Mucosa of gallbladder (tissue), 1 donor: Measurements from ENCODE around the gene MCF2L. TPM values are rescaled to one million over a fixed set of nuclear protein-coding genes. Genes with fewer than 3 reads are reported as not detected.
"Not testable (repeated sequence)": the region's sequence is repeated elsewhere in the genome, so short reads cannot be mapped to it uniquely, and the experiment has no call there.

Source experiments
- DNase-seq: peaks from one replicate; pipeline ENCODE4 v3.0.0-alpha.2; 2020; ENCODE audit warnings: low spot score
- total RNA-seq: library from RNA; stranded (reverse); gene quantifications from one replicate; pipeline ENCODE4 v1.2.1, GENCODE V29; 2021
- donor health status: DM: no; HTN: no; CAD: no.

Gene MCF2L, protein sequence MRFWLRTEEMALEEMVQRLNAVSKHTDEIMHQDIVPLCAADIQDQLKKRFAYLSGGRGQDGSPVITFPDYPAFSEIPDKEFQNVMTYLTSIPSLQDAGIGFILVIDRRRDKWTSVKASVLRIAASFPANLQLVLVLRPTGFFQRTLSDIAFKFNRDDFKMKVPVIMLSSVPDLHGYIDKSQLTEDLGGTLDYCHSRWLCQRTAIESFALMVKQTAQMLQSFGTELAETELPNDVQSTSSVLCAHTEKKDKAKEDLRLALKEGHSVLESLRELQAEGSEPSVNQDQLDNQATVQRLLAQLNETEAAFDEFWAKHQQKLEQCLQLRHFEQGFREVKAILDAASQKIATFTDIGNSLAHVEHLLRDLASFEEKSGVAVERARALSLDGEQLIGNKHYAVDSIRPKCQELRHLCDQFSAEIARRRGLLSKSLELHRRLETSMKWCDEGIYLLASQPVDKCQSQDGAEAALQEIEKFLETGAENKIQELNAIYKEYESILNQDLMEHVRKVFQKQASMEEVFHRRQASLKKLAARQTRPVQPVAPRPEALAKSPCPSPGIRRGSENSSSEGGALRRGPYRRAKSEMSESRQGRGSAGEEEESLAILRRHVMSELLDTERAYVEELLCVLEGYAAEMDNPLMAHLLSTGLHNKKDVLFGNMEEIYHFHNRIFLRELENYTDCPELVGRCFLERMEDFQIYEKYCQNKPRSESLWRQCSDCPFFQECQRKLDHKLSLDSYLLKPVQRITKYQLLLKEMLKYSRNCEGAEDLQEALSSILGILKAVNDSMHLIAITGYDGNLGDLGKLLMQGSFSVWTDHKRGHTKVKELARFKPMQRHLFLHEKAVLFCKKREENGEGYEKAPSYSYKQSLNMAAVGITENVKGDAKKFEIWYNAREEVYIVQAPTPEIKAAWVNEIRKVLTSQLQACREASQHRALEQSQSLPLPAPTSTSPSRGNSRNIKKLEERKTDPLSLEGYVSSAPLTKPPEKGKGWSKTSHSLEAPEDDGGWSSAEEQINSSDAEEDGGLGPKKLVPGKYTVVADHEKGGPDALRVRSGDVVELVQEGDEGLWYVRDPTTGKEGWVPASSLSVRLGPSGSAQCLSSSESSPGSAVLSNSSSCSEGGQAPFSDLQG
- total RNA-seq, result 91.8 TPM

DNA sequence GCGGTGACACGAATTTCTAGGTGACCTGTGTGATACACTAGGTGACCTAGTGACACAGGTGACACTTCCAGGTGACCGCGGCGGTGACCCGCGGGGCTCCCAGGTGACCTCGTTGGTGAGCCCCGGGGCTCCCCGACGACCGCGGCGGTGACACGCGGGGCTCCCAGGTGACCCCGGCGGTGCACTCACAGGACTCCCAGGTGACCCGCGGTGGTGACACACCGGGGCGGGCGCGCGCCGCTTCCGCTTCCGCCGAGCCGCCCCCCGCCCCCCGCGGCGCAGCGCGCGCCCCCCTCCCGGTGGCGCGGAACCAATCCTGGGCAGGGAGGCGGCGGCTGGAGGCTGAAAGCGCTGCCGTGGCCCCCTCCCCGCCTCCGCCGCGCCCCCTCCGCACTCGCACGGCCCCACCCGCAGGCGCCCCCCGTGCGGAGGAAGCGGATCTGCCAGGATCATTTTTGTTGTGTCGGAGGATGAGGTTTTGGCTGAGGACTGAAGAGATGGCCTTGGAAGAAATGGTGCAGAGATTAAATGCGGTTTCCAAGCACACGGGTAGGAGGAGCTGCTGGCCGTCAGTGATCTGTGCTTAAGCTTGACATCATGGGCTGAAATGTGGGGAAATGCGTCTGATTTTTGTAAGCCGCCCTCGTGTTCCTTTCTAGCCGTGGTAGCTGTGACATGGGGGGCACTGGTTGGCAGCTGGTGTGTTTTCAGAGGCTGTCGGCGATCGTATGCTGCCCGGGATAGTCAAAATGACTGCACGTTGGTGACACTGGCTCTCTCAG is at the start of gene MCF2L:
Gene MCF2L, plus strand, starts transcription at position 305 of the 782 bp plus-strand sequence. Its CDS starts 166 bp downstream, at position 471.
- DNase-seq, result peak; percentile 36

DNA sequence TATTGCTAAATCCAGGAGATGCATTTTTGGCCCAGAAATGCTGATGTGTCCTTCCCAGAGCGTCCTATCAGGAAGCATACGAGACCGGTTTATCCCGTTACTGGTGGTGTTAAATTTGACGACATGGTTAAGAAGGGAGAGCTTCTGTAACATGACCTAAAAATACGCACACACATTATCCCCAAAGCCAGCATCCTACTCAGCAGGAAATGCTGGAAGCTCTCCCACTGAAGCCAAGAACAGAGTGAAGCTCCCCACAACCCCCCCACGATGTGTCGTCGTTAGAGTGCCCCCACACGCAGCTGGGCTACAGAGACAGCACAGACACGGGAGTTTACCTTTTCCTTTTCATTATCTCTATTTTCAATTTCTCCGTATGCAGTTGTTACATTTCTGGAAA is 45.1 kb upstream of the MCF2L start:
- DNase-seq, result no peak

DNA sequence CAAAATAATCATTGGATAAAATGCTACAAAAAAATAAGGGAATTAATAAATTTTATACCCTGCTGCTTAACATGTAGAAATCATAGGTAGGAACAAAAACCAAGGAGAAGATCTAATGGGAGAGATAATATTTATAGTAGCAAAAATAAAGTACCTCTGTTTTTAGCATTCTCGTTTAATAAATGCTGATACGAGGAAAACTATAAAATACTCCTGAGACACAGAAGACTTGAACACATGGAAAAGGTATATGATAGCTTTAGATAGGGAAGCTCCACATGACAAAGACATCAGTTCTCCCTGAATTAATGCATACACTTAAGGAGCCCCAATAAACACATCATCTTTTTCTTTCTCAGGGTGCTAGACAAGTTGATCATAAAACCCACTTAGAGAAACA is 44.6 kb upstream of the MCF2L start:
- no peak for DNase-seq

DNA sequence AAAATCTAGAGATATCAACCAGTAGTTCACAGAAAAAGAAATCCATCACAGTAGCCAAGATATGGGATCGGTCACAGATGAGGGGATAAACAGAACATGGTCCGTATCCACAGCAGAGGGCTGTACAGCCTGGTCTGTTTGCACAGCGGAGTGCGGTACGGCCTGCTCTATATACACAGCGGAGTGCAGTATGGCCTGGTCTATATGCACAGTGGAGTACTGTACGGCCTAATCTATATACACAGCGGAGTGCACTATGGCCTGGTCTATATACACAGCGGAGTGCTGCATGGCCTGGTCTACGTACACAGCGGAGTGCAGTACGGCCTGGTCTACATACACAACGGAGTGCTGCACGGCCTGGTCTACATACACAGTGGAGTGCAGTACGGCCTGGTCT is 43.0 kb upstream of the MCF2L start:
- no peak for DNase-seq

DNA sequence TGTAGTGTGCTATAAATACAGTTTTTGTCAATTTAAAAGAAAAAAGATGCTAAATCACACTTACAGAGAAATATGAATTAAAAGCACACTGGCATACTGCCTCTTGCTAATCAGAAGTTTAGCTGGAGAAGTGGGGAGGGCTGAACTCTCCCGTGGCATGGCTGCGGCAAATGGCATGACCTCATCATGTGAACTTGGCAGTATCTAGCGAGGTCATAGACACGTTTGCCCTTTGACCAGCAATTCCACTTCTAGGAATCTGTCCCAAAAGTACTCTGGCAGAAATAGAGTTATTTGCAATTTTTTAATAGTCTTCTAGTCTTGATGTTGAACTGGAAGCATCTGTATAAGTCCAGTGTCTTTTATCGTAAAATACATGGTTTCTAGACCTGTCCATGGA is 42.0 kb upstream of the MCF2L start:
- DNase-seq, result no peak

DNA sequence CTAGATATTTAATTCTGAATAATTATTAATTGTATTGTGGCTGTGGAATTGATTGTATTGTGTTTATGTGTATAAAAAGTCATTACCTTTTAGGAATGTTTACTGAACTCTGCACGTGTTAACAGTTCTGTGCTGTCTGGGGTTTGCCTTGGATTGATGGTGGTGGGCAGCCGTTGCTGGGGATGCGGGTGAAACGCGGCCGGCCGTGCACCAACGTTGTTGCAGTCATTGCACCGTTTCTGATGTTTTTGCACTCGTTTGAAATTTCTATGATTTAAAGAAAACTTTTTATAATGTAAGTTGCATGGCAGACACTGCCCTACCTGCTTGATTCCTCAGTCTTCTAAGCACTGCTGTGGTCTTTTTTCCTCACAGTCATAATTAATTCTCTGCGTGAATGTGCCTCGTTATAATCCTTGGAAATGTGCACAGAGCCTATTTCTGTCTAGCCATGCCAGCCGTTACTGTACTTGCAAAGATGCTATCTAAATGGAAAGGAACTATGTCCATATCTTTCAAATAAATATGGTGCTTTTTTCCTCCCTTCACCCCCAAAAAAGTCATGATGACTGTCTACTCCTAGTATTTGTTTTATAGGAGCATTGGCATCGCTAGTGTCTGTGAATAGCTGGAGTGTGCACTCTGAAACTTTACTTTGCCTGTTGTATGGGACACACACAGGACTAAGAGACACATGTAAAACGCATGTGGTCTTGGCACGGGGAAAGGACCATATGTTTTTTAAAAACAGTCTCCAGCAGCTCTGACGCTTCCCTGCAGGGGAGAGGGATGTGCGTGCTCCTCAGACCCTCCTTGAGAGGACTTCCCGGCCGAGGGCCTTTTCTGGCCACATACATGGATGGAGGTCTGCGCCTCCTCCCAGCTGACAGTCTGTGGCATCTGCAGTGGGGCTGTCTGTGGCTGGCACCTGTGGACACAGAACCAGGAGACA is 40.7 kb upstream of the MCF2L start:
- no peak for DNase-seq

DNA sequence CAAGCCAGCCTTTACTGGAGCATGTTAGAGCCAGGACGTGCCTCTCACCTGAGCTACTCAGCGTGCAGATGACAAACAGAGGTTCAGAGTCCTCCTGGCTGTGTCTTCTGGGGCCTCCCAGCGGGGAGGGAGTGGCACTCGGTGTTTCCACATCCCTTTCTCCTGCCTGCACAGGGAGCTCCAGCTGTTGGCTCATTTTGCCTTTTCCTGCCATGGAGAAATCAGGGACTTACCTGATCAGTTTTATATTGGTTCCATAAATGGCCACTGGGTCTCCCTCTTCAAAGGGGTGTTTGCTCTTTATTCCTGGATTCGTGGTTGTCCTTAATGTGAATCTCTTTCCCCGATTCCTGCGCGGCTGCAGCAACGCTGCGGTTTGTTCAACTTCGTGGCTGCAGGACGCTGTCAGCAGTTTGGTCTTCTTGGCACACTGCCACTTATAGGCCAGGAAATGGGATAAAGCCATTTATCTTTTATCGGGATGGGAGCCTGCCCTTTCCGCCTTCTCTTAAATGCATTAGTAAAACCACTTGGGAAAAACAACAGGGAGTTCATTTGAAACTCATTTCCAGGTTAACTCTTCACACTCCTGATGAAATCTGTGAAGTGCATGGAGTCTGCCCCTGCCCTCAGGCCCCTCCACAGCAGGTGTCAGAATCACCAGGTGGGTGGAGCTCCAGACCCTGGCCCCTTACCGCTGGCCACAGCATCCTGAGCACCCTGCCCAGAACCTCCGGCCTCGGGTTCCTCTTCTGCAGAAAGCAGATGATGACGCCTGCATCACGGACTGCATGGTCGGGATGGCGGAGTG is 39.8 kb upstream of the MCF2L start:
- DNase-seq, result peak; percentile 87

DNA sequence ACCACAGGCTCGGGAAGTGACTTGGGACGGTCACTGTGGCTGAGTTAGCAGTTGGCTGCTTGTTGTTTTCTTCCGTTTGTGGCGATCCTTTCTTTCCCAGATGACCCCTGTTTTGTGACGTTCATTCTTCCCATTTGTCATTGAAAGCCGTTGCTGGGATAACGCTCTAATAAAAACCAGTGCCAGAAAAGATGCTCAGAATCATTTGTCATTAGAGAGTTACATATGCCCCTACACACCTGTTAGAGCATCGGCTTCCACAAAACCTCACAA is 39.3 kb upstream of the MCF2L start:
- no peak for DNase-seq

DNA sequence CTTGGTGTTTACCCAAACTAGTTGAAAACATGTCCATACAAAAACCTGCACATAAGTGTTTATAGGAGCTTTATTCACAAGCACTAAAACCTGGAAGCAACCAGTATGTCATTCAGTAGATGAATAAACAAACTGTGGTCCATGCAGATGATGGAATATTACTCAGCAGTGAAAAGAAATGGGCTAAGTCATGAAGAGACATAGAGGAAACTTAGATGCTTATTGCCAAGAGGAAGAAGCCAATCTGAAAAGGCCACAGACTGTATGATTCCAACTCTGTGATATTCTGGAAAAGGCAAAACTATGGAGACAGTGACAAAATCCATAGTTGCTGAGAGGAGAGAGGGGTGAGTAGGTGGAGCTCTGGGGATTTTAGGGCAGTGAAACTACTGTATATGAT is 38.8 kb upstream of the MCF2L start:
- no peak for DNase-seq

DNA sequence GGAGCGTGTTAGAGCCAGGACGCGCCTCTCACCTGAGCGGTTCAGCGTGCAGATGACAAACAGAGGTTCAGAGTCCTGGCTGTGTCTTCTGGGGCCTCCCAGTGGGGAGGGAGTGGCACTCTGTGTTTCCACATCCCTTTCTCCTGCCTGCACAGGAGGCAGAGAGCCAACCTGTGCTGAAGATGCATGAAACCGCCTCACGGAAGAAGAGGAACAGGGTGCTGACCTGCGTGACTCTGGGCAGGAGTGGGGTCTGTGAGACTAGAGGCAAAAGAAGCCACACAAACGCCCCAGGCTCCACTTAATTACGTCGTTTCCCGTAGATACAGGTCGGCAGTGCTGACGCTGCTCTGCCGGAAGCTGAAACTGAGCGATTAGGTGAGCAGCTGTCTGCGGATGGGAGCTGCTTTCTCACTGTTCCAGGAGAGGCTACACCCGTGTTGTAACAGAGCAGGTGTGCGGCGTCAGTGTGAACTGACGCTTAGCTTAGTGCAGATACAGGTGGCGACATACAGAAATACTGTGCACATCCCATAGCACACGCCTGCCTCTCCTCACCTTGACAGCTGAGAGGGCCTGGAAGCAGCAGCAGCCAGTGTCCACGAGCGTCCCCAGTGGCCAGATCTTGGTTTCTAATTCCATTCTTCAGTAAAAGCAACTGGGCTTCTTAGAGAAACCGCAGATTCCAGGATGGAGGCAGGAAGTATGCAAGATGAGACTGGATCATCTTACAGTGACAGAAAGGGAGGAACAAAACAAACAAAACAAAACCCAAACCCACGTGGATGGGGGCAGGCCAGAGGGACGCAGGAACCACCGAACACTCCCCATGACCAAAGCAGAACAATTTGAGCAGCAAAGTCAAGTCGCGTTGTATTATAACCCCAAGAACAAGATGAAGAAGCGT is 37.7 kb upstream of the MCF2L start:
- peak; percentile 78 for DNase-seq

DNA sequence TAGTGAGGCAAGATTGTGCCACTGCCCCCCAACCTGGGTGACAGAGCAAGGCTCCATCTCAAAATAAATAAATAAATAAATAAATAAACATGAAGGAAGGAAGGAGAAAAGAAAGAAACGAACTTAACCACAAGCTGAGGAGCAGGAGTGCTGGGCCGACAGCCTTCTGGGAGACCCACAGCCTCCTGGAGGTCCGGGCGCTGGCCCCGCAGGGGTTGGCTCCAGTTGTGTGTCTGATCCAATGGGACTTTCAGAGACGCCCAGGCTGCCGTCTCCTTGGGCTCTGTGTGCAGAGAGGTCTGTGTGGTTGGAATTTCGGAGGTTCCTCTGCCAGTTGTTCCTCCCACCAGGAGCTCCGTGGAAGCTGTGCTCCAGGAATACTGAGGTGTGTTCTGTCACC is 36.0 kb upstream of the MCF2L start:
- no peak for DNase-seq

DNA sequence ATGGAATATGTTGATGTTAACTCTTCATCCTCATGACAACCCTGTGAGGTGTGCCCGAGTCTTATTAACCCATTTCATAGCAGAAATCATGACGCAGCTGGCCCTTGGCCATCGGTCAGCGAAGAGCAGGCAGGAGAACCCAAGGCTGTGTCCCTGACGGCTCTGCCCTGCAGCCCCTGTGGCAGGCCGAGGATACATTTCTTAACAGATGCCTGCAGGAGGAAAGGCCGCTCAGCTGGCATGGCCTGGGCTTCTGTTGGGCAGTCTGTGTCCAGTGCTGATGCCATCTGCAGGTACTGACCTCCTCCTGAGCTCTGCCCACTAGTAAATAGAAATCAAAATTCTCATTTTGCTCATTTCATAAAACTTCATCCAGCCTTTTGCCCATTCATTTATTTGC is 35.4 kb upstream of the MCF2L start:
- no peak for DNase-seq

DNA sequence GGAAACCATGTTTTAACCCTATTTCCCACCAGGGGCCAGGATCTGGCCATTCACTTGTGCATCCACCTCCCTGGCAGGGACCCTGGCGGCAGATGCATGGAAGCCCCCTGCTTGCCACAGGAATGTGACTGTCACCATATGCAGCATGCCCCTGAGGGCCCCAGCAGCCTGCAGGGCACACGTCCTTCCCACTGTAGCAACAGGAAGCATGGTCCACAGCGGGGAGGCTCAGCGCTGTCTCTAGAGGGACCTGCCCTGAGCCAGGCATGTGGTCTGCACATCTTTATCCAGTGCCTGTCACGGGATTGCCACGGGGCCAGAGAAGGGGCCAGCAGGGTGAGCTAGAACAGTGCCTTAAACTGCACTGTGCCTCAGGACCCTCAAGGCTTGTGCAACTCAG is 34.9 kb upstream of the MCF2L start:
- no peak for DNase-seq

DNA sequence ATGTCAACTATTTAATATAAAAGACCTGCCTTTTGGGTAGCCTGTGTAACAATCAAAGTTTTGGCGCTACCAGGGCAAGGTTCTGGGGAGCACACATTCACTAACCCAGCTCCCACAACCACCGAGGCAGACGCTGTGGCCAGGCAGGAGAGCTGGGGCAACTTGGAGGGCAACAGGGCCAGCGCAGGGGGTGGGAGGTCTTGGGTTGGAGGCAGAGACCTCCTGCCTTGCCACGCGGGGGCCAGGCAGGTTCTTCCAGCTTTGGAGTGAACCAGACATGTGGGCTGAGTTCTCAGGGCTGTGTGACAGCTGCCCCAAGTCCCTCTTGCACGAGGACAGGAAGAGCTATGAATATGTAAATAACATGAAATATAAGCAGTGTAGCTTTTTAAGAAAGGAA is 30.3 kb upstream of the MCF2L start:
- DNase-seq, result no peak

DNA sequence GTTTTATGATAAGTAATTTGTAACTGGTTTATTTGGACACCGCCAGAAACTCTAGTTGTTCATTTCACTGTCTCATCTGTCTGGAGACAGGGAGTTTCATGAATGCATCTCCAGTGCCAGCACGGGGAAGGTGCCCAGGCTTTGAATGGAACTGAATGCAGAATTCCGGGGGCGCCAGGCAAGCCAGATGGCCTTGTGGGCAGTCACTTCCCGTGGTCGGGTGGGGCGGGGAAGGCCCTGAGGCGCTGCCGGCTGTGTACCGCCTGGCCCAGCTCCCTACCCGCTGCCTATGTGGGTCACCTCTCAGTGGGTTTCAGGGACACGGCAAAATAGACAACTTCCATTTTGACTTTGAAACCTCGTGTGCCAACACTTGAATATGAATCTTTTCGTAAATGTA is 28.8 kb upstream of the MCF2L start:
- no peak for DNase-seq

DNA sequence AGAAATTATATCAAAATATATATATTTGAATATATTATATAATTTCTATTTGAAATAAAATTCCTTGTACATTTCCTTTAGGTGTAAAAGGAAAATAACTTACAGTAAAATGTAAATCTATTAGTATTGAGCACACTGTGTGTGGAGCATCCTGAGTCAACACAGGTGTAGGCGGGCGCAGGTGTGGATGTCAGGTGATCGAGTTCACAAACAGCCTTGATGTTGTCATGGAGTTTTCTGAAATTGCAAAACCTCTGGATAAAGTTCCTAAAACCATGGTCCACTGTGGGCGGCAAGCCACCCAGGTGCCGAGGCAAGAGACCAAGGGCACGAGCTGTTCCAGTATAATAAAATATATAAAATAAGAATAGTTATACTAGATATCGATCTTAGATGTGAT is 27.7 kb upstream of the MCF2L start:
- DNase-seq, result no peak

DNA sequence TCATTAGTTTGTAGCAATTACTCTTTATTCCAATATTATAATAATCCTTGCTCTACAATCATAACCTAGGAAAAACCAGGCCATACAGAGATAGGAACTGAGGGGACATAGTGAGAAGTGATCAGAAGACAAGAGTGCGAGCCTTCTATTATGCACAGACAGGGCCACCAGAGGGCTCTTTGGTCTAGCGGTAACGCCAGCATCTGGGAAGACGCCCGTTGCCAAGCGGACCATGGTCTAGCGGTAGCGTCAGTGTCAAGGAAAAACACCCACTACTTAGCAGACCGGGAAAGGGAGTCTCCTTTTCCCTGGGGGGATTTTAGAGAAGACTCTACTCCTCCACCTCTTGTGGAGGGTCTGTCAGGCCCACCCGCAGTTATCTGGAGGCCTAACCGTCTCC is 27.2 kb upstream of the MCF2L start:
- not testable (repeated sequence) for DNase-seq

DNA sequence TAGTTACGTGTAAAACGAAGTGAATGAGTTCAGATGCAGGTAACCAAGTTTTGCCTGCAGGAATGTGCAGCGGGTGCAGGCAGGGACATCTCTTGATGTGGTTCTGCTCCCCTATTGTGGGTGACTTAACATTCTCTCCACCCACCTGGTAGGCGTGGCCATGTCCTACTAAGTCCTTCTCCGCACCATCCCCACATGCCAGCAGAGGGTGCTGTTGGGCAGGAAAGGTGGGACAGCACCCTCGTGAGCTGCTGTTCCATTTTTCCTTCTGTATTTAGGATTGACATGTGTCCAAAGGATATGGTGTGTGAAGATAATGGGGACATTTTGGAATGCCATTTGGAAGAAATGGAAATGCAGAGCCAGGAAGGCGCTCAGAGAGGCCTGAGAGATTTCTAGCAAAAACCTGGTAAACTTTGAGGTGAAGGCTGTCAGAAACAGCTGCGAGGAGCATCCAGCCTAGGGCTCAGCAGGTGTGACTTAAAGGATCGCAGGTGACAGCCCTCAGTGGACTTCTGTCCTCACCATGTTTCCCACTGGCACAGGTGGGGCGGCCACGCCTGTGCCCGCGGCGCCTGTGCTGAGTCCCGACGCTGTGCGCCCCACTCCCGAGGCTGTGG is 26.2 kb upstream of the MCF2L start:
- DNase-seq, result peak; percentile 97
